CD4-positive, alpha-beta T cell treated with Interleukin-12 subunit alpha and Interleukin-12 subunit beta, for 1 hour (primary cell): Measurements from ENCODE around the gene FBP2.

Source experiments
- DNase-seq: peaks from one replicate; pipeline ENCODE4 v3.0.0-alpha.2; 2020

The FBP2 gene

DNA sequence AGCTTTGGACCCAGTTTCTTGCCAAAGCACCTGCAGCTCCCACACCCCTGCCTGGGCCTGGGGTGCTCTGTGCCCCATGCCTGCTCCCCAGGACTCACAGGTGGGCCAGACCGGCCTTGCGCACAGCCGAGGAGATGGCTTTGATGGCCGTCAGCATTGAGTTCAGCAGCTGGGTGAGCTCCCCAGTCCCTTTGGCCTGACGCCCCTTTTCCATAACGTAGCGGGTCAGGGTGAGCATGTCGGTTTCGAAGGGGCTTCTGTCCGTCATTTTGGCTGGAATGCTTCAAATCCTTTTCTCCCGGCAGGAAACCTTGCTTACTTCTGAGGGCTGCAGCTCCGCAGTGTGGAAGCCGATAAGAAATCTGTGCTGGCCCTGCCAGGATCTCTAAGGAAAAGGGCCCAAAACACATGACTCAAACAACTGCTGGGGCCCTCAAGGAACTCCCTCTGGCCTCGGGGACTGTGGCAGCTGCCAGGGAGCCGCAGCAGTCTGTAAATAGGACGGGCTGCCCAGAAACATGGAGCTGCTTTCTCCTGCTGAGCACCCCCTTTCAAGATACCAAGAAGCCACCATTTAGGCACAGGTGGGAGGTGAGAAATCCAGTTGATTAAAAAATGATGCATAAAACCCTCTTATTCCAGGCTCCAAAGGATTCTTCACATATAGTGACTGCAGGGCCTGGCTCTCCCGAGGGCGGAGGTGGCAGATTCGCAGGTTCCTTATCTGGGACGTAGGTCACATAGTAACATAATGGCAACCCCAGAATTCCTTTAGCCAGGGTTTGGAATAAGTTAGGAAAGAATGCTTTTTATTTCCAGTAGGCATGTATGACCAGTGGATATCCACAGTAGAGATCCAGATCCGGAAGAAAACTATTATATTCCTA, at the start of gene FBP2:
Gene FBP2 (minus strand): TSS at position 366 of the 887 bp plus-strand sequence. CDS start 98 bp downstream, at position 268.
- DNase-seq: no peak

DNA sequence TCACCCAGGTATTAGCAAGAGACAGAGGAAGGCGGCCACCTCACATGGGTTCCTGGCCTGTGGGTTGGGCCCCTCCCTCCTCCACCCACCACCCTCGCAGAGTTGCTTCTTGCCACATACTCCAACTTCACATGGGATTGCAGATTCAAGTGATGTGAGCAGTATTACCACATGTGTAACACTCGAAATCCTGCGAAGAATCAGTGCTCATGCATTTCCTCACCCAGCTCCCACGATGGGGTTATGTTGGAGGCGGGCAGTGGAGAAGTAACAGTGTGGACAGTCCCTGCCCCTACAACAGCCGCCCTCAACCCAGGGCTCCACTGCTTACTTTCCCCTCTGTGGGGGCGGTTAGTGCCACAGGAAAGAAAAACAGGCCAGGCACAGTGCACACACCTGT, 49.6 kb upstream of the FBP2 start:
- DNase-seq: no peak

DNA sequence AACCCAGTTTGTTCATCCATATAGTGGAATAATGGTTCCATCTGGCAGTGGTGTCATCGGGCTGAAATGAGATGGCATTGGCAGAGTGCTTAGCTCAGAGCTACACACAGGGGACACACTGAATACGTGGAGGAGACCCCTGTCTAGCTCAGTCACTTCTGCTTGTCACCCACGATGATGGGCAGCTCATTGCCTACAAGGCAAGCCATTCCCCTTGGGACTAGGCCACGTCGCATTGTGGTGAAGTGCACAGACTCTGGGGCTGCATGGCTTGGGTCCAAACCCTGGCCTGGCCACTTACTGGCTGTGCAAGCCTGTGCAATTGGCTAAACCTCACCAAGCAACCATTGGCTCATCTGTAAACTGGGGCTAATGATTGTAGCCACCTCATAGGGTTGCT, 48.9 kb upstream of the FBP2 start:
- DNase-seq: no peak

DNA sequence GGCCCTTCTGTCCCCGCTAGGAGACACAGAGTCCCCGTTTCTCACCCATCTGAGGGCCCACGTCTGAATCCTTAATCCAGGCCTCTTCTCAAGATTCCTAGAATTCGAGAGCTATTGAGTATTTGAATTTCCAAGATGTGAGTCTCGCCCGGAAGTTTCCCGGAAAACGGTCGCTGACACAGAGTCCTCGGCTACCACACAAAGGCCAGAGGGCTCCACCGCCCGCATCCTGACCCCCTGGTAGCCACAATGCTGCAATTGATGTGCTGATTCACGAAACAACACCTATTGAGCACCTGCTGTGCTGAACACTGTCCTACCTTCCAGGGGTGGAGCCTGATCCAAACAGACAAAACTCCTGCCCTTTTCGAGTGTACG, 46.4 kb upstream of the FBP2 start:
- no peak for DNase-seq

DNA sequence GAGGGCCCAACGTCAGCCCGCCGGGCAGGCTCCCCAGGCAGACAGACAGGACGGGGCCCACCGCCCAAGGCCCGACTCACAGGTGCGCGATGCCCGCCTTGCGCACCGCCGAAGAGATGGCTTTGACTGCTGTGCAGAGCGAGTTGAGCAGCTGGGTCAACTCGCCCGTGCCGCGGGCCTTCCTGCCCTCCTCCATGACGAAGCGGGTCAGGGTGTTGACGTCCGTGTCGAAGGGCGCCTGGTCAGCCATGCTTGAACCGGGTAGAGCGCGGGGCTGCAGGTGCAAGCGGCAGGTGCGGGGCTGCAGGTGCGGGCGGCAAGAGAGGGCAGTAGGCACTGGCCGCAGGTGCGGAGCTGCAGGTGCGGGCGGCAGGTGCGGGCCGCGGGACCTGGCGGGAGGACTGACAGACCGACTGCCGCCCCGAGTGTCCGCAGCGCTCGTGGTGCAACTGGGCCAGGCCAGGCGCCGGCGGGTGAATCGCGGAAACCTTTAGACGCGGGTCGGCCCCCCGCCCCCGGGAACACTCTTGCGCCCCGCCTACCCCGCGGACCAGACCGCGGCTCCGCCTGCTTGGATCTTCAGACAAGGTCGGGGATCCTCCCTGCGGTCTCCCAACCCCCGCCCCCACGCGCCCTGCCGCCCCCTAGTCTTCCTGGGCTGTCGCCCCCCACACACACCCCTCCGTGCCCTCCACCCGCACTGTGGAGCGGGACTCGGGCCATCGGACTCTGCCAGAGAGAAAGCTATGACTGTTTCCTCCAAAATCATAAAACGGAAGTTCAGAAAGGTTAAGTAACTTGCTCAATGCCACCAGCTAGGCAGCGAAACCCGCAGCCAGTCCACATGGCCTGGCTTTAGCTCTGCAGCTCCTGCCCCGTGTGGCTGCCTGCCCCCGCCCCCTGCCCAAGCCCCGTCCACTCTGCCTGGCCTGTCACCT, 45.7 kb upstream of the FBP2 start, which contains the start of gene FBP1:
Gene FBP1 (minus strand): TSS at position 458 of the 938 bp plus-strand sequence. CDS start 208 bp downstream, at position 250.
- peak; percentile 33 for DNase-seq

DNA sequence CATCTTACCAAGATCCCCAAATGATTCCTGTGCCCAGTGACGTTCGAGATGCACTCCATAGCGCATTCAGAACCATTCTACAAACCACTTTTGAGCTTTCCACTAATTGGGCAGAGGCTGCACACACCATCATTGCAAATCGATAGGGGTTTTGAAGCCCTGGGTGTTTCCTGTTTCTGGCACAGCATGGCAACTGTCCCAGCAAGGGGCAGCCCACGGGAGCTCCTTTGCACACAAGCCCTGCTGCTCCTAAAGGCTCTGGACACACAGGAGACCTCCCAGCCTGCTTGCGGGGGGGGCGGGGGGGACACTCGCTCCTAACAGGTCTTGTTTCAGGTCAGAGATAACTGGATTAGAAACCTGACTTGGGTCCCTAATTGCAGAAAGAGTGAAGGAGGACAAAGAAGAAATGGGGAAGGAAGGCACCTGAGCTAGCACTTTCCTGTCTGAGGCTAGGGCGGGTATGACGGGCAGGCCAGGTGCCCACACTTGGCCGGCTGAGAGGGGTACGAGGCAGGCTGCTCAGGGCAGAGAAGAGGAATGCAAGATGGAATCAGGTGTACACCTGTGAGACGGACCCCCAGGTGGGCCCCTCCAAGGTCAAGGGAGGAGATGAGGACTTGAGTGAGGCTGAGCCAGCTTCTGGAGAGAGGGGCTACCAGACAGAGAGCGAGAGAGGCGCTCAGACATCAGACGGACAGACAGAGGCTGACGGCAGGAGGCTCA, 44.9 kb upstream of the FBP2 start:
- no peak for DNase-seq

DNA sequence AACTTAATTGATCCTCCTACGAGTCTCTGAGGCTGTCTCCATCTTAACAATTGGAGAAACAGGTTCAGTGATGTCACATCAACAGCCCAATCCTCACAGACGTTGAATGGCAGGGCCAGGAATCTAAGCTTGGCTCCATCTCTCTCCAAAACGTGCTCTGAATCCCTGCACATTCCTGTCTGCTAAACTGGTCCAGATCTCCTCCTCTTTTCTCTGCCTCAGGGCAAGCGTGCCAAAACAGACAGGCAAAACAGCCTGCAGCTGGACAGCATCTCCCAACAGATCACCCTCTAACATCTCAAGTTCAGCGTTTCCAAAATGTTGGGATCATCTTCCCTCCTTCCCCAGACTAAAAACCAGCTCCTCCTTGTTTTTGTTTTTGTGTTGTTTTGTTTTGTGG, 39.1 kb upstream of the FBP2 start:
- no peak for DNase-seq

DNA sequence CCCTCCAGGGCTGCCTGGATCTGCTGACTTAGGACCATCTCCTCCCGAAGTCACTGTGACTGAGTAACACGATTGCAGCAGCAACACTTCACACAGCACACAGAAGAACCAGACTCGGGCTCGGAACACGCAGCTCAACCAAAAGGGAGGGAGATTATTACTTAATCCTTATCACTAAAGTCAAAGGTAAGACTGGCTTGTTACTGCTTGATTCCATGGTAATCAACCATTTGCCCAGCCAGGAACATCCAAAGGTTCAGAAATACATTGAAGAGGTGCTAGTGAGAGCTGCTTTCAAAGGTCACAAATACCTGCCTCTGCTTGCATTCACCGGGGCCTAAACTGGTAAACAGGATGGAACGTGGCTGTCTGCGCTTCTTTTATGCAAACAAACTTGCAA, 38.0 kb upstream of the FBP2 start:
- DNase-seq: no peak

DNA sequence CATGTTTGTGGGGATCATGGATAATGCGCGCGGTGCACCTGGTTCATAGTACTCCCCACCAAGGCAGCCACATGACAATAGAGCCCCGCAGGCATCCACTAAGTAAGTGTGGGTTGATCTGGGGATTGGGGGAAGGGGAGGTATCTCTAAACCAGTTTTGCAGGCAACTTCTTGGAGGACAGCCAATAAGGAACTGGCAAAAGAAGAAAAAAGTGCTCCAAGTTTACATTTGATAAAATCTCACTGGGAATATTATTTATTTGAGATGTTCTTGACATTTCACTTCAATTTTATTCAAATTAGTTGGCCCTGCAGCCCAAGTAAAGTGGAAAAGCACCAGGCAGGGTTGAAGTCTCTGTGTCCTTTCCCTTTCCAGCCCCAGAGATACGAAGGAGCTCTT, 37.2 kb upstream of the FBP2 start:
- DNase-seq: no peak

DNA sequence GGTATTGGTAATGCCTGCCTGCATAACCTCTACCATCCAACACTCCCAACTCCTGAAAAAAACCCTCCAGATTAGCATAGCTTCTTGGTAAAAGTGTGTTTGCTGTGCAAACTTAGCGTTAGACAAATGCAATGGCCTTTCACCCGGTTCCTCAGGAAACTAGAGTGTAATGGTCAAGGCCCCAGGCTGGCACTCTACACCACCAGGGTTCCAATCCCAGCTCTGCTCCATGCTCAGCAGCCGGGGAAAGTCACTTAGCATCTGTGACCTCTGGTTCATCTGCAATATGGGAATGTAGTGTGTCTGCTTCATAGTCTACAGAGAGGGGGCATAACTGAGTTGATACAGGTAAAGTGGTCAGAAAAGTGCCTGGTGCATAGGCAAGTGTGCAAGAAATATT, 36.7 kb upstream of the FBP2 start:
- no peak for DNase-seq

DNA sequence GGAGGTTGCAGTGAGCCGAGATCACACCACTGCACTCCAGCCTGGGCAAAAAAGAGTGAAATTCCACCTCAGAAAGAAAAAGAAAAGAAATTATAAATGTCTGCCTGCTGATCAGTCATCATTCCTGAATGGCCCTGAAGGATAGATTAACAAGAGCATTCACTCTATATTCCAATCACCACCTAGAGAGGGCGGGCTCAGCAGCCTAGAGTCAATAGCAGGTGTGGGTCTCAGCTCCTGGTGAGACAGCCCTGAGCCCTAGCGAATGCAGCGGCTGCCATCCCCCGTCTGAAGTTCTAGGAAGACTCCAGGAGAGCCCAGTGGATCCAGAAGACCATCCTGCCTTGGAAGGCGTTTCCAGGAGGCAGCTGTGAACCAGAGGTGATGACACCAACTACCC, 33.7 kb upstream of the FBP2 start:
- DNase-seq: no peak

DNA sequence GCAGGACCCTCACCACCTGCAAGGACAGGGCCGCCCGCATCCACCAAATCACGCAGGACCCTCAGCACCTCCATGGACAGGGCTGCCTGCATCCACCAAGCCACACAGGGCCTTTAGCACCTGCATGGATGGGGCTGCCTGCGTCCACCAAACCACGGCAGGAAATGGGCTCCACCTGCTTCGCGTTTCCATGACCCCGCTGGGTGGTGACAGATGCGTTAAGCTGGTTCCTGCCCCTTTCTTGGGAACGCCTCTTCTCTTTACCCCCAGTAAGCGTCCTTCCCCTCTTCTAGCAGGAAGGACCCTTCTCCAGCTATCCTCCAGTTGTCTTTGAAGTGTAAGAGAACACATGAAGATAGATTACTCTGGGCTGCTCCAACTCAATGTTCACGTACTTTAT, 32.2 kb upstream of the FBP2 start:
- DNase-seq: no peak

DNA sequence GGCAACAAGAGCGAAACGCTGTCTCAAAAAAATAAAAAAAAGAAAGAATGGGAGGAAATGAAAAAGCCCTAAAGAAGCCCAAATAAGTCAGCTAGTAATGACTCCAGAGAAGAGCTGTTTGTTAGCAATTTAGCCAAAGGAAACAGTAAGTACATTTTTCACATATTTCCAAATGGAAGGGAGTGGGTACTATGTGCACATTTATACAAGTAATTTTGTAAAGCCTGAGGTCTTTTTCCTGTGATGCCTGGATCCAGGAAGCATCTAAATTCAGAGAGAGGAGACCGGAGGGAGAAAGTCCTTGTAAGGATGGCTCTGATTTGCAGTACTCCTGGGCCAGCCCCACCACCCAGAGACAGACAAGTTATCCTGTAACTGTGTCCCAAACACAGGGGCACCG, 31.0 kb upstream of the FBP2 start:
- DNase-seq: no peak

DNA sequence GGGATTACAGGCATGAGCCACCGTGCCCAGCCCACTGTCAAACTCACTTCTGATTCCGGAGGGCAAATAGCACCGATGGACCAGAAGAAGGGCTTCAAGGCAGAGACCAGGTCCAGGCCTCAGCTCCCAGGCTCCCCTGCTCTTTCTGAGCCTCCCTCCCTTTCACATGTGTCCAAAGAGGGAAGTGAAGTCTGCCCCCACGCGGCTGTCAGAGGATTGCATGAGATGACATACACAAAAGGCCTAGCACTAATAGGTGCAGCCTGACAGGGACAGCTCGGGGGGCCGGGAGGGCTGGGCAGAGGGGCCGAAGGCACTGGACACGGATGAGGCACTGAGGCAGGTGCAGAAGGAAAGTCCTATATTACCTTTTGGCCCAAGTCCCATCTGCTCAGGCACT, 29.6 kb upstream of the FBP2 start:
- DNase-seq: no peak

DNA sequence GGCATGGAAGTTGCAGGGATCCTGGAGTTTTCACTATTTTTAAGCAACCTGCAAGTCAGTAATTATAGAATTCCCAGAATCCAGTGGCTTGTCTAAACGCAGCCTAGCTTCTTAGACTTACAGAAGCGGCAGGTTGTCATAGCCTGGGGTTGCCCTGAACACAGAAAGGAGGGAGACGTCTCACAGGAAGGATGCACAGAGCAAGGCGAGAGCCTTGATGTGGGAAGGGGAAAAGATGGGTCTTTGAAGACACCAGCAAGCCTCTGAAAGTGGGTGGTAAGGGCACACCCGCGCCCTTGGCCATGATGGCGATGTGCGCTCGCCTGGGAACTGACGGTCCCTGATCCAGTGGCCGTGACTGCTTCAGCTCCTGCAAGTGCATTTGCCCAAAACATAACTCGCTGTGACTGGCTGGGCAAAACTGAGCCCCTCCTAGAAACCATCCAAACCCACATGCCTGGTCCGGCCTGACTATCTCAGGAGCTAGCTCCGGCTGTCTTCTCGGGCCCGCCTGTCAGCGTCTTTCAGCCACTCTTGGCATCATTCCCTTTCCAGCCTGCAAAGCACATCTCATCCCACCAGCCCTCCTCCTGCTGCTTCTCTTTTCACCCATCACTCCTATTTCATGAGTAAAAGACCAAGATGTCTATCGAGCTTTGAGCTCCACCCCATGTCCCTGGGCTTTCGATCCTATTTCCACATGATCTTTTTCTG, 28.6 kb upstream of the FBP2 start:
- DNase-seq: no peak

DNA sequence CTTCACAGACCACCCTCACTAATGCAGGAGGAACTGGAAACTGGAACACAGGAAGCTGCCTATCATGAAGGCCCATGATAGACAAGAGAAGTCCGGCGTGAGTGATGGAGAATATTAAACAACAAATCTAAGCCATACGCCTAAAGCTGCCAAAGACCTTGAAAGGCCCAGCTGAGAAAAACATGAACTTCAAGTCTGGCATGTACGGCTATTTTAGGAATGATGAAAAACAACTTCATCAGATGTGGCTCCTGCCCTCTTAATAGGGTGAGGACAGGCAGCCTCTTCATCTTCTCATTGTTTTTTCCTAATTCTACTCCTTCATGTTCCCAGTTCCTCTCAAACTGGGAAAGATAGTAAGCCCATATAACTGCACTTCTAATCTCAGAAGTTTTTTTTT, 25.4 kb upstream of the FBP2 start:
- DNase-seq: no peak

DNA sequence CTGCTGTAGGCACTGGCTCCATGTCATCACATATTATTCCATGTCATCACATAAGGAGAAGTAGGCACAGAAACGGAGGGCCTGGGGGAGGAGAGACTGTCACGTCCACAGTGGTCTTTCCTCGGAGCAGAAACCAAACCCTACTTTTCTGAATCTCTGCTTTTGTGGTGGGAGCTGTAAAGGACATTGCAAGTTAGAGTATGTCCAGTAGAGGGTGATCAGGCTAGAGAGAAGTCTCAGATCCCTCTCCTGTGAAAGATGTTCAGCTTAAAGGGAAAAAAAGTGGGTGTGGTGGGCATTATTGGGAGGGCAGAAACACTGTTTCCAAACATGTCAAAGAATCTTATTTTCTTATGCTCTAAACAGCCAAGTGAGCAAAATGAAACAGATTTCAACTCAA, 19.4 kb upstream of the FBP2 start:
- no peak for DNase-seq

DNA sequence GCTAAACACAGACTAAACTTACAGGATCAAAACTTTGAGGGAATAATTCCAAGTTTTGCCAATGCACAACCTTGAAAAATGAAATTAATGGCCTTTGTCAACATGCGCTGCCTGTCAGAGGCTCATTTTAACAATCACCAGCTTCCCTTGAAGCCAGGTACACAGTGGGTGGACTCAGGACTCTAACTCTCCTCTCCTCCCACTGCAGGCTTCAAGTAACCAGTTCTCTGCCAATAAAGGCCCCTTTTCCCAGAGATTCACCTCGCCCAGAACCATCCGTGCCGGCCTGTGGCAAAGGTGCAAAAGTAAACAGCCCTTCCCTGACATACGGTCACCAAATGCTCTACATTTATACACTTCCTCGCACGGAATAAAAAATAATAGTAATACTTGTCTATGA, 18.4 kb upstream of the FBP2 start:
- no peak for DNase-seq

DNA sequence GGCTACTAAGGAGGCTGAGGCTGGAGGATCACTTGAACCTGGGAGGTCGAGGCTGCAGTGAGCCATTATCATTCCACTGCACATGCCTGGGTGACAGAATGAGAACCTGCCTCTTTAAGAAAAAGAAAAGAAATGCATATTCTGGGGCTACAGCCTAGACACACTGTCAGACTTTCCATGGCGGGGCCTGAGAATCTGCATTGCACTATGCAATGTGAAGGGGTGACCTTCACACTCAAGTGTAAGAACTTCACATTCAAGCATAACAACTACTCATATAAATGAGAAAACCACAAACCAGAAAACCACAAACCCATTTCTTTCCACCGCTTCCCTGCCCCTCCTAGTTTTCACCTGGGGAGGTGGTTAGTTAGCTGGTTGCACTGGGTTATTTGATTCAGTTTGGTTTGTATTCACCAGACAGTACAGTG, 18.0 kb upstream of the FBP2 start:
- no peak for DNase-seq

DNA sequence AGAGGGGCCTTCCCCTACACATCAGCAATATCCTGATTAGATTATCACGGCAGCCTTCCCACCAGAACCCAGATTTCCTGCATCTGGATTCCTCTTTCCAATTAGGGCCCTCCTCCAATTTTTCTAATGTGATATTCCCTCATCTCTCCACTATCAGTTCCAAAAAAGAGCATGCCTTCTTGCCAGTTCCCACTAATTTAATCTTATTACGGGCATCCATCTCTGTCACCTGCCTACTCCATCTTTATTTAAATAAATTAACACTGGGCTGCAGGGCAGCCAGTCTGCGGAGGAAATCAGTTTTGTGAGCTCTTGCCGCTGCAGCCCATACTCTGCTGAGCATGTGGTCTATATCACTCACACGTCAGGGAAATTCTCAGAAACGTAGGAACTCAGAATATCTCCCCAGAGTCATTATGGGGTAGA, 16.6 kb upstream of the FBP2 start:
- DNase-seq: no peak

DNA sequence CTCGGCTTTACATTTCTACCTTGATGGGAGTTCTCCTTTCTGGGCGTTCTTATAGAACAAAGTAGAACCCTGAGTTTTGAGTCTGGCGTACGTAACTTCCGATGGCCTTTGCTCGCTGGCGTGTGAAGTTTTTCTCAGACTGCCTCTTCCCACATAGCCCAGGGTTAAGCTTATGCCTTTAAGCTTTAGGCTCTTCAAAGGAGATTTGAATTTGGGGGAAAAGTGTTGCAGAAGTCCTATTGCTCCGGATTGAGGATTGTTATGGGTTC, 13.7 kb upstream of the FBP2 start:
- DNase-seq: no peak

DNA sequence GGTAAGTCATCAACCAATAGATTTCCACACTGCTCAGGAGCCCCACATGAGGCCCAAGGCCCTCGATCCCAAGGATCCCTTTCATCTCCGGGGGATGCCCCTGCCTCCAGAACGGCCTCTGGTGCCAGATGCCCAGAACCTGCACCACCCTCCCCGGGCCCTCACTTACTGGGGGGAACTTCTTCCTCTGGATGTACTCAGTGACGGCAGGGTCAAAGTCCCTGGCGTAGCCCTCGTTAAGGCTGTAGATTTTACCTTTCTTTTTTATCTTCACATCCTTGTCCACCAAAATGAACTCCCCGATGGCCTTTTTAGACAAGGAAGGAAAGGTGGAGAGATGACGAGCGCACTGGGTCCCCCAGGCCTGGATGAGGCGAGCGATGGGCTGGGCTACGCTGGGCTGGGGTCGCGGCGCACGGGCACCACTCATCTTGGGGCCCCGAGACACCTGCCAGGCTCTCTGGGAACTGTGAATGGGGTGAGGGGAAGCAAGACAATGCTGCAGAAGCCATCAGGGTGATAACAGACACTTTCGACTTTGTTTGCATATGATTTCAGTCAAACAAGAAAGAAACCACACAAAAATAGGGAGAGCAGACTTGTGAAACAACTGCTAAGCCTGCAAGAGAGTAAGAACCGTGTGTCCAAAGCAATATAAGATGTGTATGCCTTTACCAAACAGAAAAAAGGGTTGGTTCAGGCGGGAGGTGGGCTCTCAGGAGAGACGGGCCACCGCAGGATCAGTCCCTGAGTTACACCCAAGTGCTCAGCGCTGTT, 13.2 kb upstream of the FBP2 start:
- DNase-seq: no peak
